Mammary epithelial cell (primary cell): Measurements from ENCODE around the gene DUXA.

Experiments
- CTCF ChIP-seq, 2 donors: IDR thresholded peaks in 1 of 2; conservative IDR thresholded peaks in 1 of 2; 2 replicates each; pipeline ENCODE4 v1.5.1; 2011 to 2012; ENCODE audit warnings: inconsistent platforms in 2 of 2, low read length in 2 of 2, mild to moderate bottlenecking in 2 of 2, control low read depth in 1 of 2, low read depth in 1 of 2; ENCODE audit not compliant: insufficient read depth in 1 of 2; ENCODE audit errors: extremely low read depth in 1 of 2
- EZH2 ChIP-seq: IDR thresholded peaks from 2 replicates; pipeline ENCODE4 v1.6.1; 2012; ENCODE audit warnings: low read length, inconsistent platforms, borderline replicate concordance

- TF ChIP-seq CTCF (conservative IDR thresholded peaks at IDR 0.05 in 1 of 2, IDR thresholded peaks at IDR 0.05 in 1 of 2; ENCODE audit: extremely low read depth in 1 of 2, insufficient read depth in 1 of 2, low read depth in 1 of 2, low read length in 2 of 2): no peak
- no peak for TF ChIP-seq EZH2
These were observed 48.4 kb downstream of the DUXA start for GRCh38 chr19:57118848-57119247.
